Non-pigmented ciliary epithelial cell (primary cell): Measurements from ENCODE around the gene TERB1.

Experiments
- DNase-seq: peaks from one replicate; pipeline ENCODE4 v3.0.0-alpha.2; 2010; ENCODE audit warnings: low read depth

Gene TERB1, protein sequence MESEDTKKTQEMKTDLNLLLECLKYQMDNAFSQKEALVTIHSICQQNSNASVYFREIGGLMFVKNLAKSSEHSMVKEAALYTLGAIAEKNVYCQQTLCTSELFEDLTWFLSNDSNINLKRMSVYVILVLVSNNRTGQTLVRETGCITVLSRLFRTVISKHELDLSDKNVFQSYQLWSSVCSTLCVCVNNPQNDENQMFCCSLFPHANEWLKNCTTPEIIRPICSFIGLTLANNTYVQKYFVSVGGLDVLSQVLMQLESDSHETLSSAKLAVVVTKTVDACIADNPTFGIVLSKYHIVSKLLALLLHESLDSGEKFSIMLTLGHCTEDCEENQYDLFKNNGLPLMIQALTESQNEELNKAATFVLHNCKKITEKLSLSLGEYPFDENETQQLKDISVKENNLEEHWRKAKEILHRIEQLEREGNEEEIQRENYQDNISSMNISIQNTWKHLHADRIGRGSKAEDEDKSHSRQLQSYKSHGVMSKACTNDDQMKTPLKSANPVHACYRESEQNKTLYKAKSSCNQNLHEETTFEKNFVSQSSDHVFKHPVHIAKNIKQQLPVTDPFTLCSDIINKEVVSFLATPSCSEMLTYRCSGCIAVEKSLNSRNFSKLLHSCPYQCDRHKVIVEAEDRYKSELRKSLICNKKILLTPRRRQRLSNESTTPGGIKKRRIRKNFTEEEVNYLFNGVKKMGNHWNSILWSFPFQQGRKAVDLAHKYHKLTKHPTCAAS

DNA sequence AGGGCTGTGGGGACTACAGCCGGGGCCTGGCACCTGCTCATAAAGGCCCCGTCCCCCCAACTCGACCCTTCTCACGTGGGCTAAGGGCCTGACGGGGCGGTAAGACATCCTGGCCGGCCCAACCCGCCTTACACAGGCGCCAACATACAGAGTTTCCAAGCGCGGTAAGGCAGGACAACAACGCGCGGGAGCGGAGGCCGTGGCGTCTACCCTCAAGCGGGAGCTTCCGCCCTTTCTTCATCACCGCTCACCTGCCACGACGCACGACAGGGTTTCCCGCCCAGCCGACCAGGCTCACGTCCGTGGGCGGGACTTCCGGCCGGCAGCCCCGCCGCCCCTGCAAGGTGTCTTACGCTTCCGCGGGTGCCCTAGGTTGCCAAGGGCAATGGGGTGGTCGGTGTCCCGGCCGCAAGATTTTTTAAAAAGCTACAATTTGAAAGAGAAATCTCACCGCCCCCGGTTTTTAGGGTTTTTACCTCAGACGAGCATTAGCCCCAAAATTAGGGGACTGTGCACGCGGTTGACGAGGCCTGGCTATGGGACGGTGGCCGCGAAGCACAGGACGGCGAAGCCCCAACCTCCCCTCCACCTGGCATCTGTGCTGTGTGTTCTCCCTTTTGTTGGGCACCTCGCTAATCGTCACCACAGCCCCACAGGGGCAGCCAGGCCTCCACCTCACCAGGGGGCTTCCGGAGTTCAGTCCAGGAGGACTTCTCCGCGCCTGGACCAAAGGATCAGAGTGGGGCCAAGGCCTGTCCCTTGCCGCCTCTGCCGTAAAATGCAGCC is at the start of gene TERB1:
Gene TERB1 (minus strand): TSS at position 265 of the 786 bp plus-strand sequence. CDS start 4,786 bp downstream, outside the sequence.
- no peak for DNase-seq

- no peak for DNase-seq
Measured at GRCh38 chr16:66850115-66850815, 48.9 kb upstream of the TERB1 start.

DNA sequence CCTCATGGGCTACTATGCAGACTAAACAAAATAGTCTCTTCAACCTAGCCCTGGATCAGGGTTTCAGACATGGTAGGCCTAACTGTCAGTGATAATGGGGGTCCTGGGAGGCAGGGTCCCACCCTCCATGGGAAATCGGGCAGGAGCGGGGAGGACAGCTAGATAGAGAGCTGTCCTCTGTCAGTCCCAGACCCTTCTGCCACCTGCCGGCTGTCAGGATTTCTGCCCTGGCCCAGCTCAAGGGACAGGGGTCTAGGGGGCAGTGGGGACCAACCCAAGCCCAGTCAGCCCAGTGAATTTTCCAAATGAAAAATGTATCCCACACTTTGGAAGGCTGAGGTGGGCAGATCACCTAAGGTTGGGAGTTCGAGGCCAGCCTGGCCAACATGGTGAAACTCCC is 48.2 kb upstream of the TERB1 start:
- DNase-seq = no peak

GRCh38 chr16:66849021-66849420 is 47.6 kb upstream of the TERB1 start:
- DNase-seq = no peak

DNA sequence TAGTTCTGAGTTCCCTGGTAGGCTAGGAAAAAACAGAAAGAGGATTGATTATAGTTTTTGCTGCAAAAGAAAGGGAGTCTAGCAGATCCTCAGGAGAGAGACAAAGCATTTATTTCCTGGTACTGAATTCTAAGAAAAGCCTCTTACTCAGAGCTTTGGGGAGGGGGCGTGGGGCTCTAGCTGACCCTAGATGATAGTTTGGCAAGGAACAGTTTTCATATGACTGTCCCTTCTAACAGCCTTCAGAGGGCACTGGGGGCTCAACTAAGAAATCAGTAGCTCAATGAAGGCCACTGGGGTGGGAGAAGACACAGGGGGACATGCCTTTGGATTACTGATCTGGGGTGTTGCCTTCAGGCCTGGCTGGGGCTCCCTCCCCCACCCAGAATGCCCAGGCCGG is 46.8 kb upstream of the TERB1 start:
- no peak for DNase-seq

GRCh38 chr16:66847533-66848067 is 46.2 kb upstream of the TERB1 start:
- no peak for DNase-seq

DNA sequence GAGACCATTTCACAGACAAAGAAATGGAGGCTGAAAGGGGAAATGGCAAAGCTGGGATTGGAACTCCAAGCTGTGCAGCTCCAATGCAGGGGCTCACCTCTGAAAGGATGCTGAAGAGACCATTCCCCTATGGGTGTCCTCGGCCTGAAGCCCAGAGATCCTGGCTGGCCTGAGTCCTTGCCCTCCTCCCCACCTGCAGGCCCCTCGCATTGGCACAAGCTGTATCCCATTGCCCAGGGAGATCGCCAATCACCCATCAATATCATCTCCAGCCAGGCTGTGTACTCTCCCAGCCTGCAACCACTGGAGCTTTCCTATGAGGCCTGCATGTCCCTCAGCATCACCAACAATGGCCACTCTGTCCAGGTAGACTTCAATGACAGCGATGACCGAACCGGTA is 45.4 kb upstream of the TERB1 start:
- no peak for DNase-seq

DNA sequence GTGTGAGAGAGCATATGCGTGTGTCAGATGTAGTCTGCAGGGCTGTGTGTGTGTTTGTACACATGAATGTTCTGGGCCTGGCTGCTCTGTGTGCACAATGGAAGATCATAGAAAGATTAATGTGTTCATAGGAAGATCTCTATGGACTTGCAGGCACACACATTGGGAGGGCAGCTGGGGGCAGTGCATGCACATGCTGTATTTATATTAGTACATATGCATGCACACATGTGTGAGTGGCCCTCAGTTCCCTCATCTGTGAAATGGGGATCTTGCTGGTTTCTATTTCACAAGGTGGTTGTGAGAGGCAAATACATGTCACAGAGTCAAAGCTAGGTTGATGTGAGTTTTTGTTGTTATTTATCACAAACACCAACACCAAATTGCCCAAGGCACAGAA is 44.9 kb upstream of the TERB1 start:
- no peak for DNase-seq

DNA sequence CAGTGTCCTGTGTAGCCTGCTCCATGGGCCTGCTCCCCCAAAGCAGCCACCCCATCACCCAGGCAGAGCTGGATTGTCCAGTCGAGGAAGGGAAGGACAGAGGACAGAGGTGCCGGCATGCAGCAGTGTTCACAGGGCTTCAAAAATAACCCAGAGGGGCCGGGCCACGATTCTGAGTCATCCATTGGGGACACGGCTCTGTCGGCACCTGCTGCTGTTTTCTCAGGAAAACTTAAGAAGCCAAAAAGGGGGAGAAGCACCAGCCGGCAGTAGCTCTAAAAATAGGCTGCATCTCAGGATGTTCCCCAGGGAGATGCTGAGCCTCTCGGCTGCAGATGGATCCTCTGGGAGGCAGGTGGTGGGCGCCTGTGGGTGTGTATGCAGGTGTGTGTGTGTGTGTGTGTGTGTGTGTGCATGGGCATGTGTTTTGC is 44.4 kb upstream of the TERB1 start:
- DNase-seq = no peak

GRCh38 chr16:66845080-66845410 is 43.7 kb upstream of the TERB1 start:
- no peak for DNase-seq

GRCh38 chr16:66844342-66845079 is 43.1 kb upstream of the TERB1 start, which contains the start of gene CA7:
Gene CA7 (plus strand): TSS chr16:66844414. CDS start chr16:66844488, 74 bp downstream.
- DNase-seq = no peak

GRCh38 chr16:66844009-66844341 is 42.6 kb upstream of the TERB1 start:
- DNase-seq = no peak

DNA sequence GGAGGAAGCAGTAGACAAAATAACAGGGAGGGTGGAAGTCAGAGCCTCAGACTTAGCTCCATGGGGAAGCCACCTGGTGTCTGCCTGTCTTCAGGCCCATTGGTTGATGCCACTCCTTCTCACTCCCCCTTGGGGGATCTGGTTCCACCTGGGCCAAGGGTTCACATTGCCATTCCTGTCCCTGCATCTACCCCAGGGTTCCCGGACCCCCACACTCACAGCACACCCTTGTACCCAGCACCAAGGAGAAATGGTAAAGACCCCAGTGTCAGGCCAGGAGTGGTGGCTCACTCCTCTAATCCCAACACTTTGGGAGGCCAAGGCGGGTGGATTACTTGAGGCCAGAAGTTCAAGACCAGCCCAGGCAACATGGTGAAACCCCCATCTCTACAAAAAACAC is 41.8 kb upstream of the TERB1 start:
- no peak for DNase-seq

- DNase-seq = peak; percentile 4
Measured at GRCh38 chr16:66842765-66843164, 41.4 kb upstream of the TERB1 start.

DNA sequence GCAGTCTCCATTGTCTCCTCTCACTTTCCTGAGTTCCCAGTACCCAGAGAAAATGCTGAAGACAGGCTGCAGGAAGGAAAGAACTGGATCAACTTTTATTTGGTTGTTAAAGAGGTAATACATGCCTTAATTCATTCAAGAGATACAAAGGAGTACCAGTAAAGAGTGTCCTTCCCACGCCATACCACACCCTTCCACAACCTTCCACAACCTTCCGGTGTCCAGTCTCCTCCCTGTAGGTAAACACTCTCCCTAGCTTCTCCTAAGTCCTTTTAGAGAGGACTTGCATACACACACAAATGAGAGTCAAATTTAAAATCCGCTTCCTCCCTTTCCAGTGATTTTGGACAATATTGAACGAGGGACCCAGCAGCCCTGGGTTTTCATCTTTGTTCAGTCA is 40.0 kb upstream of the TERB1 start:
- no peak for DNase-seq

- DNase-seq = no peak
Measured at GRCh38 chr16:66840883-66841282, 39.5 kb upstream of the TERB1 start.

DNA sequence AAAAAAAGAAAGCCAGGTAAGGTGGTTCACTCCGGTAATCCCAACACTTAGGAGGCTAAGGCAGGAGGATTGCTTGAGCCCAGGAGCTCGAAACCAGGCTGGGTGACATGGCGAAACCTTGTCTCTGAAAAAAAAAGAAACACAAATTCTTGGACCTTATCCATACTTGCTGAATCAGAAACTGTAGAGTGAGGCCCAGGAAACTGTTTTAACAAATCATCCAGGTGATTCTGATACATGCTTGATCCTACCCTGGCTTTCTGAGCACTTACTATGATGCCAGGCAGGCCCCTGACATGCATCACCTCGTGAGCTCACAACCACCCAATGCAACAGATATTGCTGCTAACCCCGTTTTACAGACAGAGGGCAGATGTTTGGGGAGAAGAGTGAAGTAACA is 33.4 kb upstream of the TERB1 start:
- DNase-seq = no peak

- DNase-seq = peak; percentile 23
Measured at GRCh38 chr16:66832661-66833305, 31.4 kb upstream of the TERB1 start.

DNA sequence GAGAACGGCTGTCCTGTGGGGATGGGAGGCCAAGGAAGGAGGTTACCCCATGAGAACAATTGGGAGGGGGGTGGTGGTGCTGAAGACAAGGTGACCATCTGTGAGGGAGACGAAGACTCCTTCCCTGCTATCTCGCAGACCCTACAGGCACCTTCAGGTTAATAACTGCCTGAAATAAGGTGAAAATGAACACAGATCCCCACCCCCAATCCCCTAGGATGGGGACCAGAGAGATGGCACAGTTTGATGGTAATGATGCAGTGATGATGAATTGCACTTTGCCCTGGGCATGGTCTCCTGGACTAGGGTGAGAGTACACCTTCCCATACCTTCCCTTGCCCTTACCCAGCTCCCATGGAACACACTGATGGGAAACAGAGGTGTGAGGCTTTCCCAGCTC is 30.8 kb upstream of the TERB1 start:
- no peak for DNase-seq
